HepG2 (cell line): Measurements from ENCODE around the gene STAT6. TPM values are rescaled to one million over a fixed set of nuclear protein-coding genes. Genes with fewer than 3 reads are reported as not detected.
A peak's percentile ranks its signal among the peaks of the same experiment; 100 is the strongest.

Experiments
- CREM ChIP-seq, 2 experiments: sonication (generic) in 1 of 2; formaldehyde crosslinking in 1 of 2; IDR thresholded peaks; 2 replicates each; pipeline versions ENCODE4 v1.4.0 to v1.6.1; 2016 to 2020; ENCODE audit warnings: antibody characterized with exemption in 1 of 2, mild to moderate bottlenecking in 1 of 2, missing genetic modification reagents in 1 of 2
- FOXA3 ChIP-seq: IDR thresholded peaks from 2 replicates; pipeline ENCODE4 v1.6.1; 2016; ENCODE audit warnings: missing genetic modification reagents, missing compliant biosample characterization
- FOXP1 ChIP-seq, 2 experiments: fragments of 450-650 bp in 1 of 2; IDR thresholded peaks; 2 replicates each; pipeline ENCODE4 v1.6.1; 2017 to 2018; ENCODE audit warnings: antibody characterized with exemption in 1 of 2
- FOXP4 ChIP-seq: sonication (generic); formaldehyde crosslinking; IDR thresholded peaks from 2 replicates; pipeline ENCODE4 v1.4.0; 2020; ENCODE audit warnings: missing genetic modification reagents
- HIC2 ChIP-seq: sonication (generic); formaldehyde crosslinking; IDR thresholded peaks from 2 replicates; pipeline ENCODE4 v1.9.0; 2022; ENCODE audit warnings: low read depth, missing genetic modification reagents
- HOXA3 ChIP-seq: sonication (generic); formaldehyde crosslinking; IDR thresholded peaks from 2 replicates; pipeline ENCODE4 v1.5.0; 2020; ENCODE audit warnings: missing genetic modification reagents
- MXI1 ChIP-seq: IDR thresholded peaks from 3 replicates; pipeline ENCODE4 v1.6.1; 2012; ENCODE audit warnings: low read depth, low read length, inconsistent platforms, borderline replicate concordance
- NCOR1 ChIP-seq: fragments of 200-600 bp; sonication (generic); IDR thresholded peaks from 2 replicates; pipeline ENCODE4 v1.7.0; 2017; ENCODE audit warnings: antibody characterized with exemption, low read length, borderline replicate concordance
- NR2F6 ChIP-seq, 2 experiments: IDR thresholded peaks; 2 replicates each; pipeline ENCODE4 v1.6.1; 2016; ENCODE audit warnings: antibody characterized with exemption in 1 of 2, mild to moderate bottlenecking in 1 of 2
- ONECUT2 ChIP-seq: sonication (generic); formaldehyde crosslinking; IDR thresholded peaks from 2 replicates; pipeline ENCODE4 v1.4.0; 2020; ENCODE audit warnings: missing genetic modification reagents
- PHF21A ChIP-seq: sonication (generic); formaldehyde crosslinking; IDR thresholded peaks from 2 replicates; pipeline ENCODE4 v1.5.0; 2020; ENCODE audit warnings: mild to moderate bottlenecking, missing genetic modification reagents
- REL ChIP-seq: sonication (generic); formaldehyde crosslinking; conservative IDR thresholded peaks from 2 replicates; pipeline ENCODE4 v1.8.0; 2022; ENCODE audit warnings: mild to moderate bottlenecking, missing genetic modification reagents, moderate library complexity
- SKIL ChIP-seq: sonication (generic); formaldehyde crosslinking; IDR thresholded peaks from 2 replicates; pipeline ENCODE4 v1.8.0; 2022; ENCODE audit warnings: missing genetic modification reagents, mild to moderate bottlenecking, moderate library complexity, borderline replicate concordance
- THAP11 ChIP-seq: IDR thresholded peaks from 2 replicates; pipeline ENCODE4 v1.6.1; 2016; ENCODE audit warnings: missing biosample characterization, missing genetic modification reagents
- ZNF609 ChIP-seq: sonication (generic); formaldehyde crosslinking; IDR thresholded peaks from 2 replicates; pipeline ENCODE4 v1.4.0; 2020; ENCODE audit warnings: mild to moderate bottlenecking, missing genetic modification reagents, borderline replicate concordance
- polyA plus RNA-seq, 8 experiments: library from polyadenylated mRNA; depleted of rRNA in 3 of 8; stranded (reverse) in 7 of 8; unstranded in 1 of 8; fragments of >200 nt; fragmentation: Illumina TruSeq in 4 of 8; extraction: Trizol in 4 of 8; gene quantifications; 2 replicates each; pipeline versions ENCODE4 v1.2.1 to v1.2.3, GENCODE V29; 2011 to 2016; ENCODE audit warnings: low read depth in 4 of 8, missing spikeins in 1 of 8, mixed read lengths in 1 of 8; ENCODE audit not compliant: insufficient read depth in 1 of 8
- total RNA-seq, 5 experiments: library from RNA; depleted of rRNA; stranded (reverse); fragments of >200 nt; fragmentation: Illumina TruSeq; extraction: Trizol; gene quantifications; 2 replicates each; pipeline ENCODE4 v1.2.3, GENCODE V29; 2016; ENCODE audit warnings: low read depth in 1 of 5

The STAT6 gene
- total and polyA plus RNA-seq, 2 of the 13 experiments (the other 11 are each of a cell fraction or from before 2014, with no cell fraction given) = 28.0 to 62.2 TPM

GRCh38 chr12:57146961-57147944 lies 36.1 kb upstream of the STAT6 start, which contains the start of gene LRP1-AS (continued):
- TF ChIP-seq SKIL (CRISPR knock-in tag) (peak; percentile 54; the same call in 1 of the 2 replicates), HIC2 (CRISPR knock-in tag) (0 out of 2 replicates have a peak, but pooled peaks have one; percentile 45), PHF21A (CRISPR knock-in tag) (peak; percentile 53; the same call in 1 of the 2 replicates), MXI1 (peak; percentile 31; the same call in 1 of the 3 replicates), HOXA3 (peak; percentile 65), REL (no peak), THAP11 (0 out of 2 replicates have a peak, but pooled peaks have one; percentile 43), NR2F6 (IDR thresholded peaks at IDR 0.05) (peak; percentile 54), NR2F6 (CRISPR knock-in tag; IDR thresholded peaks at IDR 0.05) (peak; percentile 40; the same call in 1 of the 2 replicates), NCOR1 (peak; percentile 30; the same call in 1 of the 2 replicates), FOXP4 (CRISPR knock-in tag) (peak; percentile 88), ONECUT2 (CRISPR knock-in tag) (0 out of 2 replicates have a peak, but pooled peaks have one; percentile 33), ZNF609 (CRISPR knock-in tag) (peak; percentile 61; the same call in 1 of the 2 replicates), CREM (IDR thresholded peaks at IDR 0.05) (peak; percentile 69; the same call in 1 of the 2 replicates), CREM (CRISPR knock-in tag; IDR thresholded peaks at IDR 0.05) (no peak), FOXP1 (IDR thresholded peaks at IDR 0.05) (no peak), FOXP1 (CRISPR knock-in tag; IDR thresholded peaks at IDR 0.05) (peak; percentile 55; the same call in 1 of the 2 replicates), FOXA3 (CRISPR knock-in tag) (peak; percentile 66)
